Stimulated activated CD4-positive, alpha-beta T cell treated with anti-CD3 and anti-CD28 coated beads, Interleukin-1b, Interleukin-23, amount 100 ng/mL, for 24 hours (primary cell): ENCODE results near the gene MAPK8IP2.
"Not testable (repeated sequence)": the region's sequence is repeated elsewhere in the genome, so short reads cannot be mapped to it uniquely, and the experiment has no call there.

Experiments used
- DNase-seq, 4 experiments: peaks; one replicate each; pipeline ENCODE4 v3.0.0-alpha.2; 2020; ENCODE audit warnings: low read depth in 4 of 4, low spot score in 1 of 4

The MAPK8IP2 gene

DNA sequence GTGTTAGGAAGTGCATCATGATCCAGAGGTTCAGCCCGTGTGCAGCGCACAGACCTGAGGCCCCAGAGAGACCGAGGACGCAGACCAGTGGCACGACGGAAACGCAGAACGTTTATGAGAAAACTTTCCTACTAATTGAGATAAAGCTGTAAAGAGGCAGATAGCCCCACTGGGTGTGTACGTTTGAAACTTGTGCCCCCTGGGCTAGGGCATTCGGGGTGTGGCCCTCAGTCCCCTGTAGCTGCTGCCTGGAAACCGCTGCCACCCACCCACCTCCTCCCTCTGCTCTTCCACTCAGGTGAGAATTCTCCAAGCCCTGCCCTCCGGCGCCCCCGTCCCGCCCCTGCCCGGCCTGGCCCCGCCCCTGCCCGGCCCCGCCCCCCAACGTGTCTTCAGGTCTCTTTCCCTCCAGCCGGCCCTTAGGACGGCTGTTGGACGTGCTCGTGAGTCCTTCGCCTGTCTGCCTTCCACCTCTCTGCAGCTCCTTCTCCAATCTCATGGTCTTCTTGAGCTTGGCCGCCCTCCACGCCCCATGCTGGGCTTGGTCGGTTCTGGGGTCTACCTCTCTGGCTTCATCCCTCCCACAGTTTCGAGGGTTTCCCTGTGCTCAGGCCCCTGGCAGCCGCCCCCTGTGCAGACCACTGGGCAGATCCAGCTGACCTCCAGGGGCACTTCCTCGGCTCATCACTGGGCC is 12.1 kb downstream of the MAPK8IP2 start:
- DNase-seq: no peak

DNA sequence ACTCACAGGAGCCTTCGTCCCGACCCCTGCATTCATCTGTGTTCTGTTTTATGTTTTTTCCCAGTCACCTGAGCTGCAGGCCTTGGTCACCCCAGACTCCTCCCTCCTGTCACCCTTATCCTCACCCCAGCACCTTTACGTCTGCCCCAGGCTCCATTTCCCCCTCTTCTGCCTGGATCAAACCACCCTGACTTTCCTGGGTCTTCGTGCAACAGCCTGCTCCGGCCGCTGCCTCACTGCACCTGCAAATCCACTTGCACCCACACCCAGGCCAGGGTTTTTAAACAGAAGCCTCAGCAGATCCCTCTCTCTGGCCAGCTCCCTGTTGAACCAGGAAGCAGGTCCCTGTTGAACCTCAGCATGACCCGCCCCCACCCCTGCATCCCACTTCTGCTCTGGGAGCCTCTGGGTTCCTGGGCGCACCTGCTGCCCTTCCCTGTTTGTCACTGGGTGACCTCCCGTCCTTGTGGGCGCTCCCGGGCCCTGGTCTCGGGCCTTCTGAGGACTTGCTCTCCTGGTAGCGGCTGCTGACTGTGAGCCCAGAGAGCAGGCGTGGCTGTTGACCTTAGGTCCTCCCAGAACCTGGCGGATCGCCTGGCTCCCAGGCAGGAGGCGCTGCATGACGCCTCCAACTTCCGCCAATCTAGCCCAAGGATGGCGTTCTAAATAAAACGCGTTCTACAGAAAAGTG is 12.8 kb downstream of the MAPK8IP2 start:
- DNase-seq: no peak

- DNase-seq: not testable (repeated sequence)
Observed at GRCh38 chr22:50614296-50614695, 13.7 kb downstream of the MAPK8IP2 start.

DNA sequence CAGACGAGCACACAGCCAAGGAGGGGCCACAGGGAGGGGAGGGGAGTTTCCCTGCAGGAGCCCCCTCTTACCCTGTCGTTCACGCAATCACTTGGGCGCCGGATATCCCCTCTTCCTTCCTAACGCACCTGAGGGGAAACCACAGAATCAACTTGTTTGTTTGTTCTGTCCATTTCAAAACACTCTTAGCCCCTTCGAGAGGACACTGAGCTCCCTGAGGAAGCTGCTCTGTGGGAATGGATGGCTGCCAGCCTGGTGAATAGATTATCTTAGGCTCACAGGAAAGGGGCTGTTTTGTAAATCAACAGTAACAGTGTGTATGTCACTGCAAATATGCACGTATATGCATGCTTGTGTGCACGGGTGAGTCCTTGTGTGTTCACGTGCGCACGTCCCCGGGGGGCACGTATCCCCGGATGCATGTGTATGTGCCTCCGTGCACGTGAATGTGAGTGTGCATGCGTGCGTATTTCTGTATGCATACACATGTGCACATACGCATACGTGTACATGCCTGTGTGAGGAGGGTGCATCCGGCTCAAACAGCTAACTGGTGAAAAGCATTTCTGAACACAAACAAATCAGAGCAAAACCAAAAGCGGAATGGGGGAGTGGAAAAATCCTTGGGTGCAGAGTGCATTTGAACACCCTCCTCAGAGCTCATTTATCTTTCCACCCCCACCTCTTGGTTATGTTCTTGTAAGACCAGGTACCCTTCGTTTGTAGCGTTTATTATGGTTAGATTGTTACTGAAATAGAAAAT is 20.2 kb downstream of the MAPK8IP2 start:
- peak in 3 of 4 experiments; percentile 70 to 81 (median 71) for DNase-seq

GRCh38 chr22:50621356-50621880 is 20.8 kb downstream of the MAPK8IP2 start:
- DNase-seq: no peak

DNA sequence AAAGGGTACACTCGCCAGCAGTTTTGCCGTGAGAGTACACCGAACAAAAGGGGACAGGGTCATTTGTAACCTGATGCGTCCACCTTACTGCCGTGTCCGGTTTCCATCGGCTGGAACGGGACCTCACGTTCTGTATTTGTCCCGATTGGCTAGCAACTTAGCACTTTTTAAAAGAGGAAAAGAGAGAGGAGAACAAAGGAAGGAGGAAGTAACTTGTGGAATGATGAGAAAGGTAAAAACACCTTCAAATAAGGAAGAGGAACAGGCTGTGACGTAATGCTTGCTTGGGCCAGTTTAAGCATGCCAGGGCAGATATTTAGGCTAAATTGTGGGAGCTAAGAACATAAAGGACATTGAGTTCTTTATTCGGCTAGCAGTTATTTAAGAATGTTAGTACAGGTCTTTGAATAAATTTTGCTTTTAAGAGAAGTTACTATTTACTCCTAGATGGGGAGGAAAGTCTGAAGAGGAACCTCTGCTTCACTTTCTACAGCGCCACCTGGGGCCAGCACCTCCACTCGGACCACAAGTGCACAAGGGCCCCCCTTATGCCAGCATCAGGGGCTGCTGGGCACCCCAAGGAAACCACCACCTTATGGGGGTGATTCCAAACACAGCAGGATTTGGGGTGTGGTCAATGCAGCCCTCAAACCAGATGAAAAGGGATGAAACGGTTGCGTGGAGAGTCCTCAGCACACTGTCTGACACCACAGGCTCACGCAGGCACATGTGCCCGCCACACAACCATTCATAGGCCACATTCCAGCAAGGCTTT is 21.5 kb downstream of the MAPK8IP2 start:
- no peak for DNase-seq

DNA sequence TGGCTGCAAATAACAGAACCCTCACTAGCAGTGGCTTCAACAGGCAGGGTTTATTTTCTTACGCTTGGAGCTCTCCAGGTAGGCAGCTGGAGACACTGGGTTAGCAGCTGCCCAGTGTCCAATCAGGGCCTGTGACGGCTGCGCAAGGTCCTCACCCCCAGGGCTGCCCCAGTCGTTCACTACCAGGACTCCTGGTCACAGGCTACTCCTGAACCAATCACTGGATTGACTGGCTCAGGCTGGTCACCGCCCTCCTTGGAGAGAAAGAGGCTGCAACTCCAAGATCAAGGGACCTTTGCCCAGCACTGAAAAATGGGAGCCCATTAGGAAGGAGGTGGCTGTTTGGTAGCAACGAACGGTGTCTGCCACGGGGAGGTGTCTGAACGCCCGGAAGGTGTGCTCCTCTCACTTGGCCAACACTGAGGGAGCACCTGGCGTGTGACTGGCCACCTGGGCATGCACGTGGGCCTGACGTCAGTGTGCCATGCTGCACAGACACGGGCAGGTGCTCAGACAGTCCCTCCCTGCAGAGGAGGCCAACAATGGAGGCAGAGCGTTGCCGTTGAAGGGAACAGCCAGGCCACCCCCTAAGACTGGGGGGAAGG is 22.2 kb downstream of the MAPK8IP2 start:
- no peak for DNase-seq

DNA sequence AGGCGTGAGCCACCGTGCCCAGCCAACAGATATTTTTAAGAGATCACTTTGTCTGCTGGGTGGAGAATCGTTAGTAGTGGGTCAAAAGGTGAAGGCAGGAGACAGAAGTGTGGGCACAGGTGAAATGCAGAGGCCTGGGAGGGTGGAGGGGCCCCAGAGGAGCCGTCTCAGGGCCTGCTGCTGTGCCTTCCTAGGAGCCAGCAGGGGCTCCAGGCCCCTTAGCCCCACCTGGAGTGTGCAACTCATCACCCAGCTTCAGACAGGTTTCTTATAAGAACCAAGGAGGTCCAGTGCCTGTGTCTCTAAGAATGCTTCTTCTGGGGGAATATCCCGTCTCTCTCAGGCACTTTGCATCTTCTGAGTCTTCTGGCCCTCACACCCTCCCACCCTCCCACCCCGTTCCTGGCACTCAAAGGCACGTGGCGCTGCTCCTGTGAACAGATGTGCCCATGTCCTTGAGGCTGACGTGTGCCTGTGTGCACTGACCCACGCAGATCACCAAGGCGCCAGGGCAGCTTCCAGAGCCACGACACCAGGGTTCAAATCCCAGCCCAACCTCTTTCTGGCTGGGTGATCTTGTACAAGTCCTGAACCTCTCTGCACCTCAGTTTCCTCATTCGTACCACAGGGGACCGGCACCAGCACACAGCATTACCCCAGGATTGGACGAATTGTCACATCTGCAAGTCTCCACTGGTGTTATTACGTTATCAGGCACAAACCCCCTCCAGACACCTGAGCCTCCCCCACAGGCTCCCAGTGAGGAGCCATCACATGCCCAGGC is 23.9 kb downstream of the MAPK8IP2 start:
- no peak for DNase-seq

- DNase-seq: no peak
Observed at GRCh38 chr22:50625131-50625567, 24.6 kb downstream of the MAPK8IP2 start.

- no peak for DNase-seq
Observed at GRCh38 chr22:50625568-50626313, 25.1 kb downstream of the MAPK8IP2 start.

GRCh38 chr22:50626314-50626849 is 25.8 kb downstream of the MAPK8IP2 start:
- no peak for DNase-seq

GRCh38 chr22:50626850-50627641 is 26.5 kb downstream of the MAPK8IP2 start:
- no peak for DNase-seq

DNA sequence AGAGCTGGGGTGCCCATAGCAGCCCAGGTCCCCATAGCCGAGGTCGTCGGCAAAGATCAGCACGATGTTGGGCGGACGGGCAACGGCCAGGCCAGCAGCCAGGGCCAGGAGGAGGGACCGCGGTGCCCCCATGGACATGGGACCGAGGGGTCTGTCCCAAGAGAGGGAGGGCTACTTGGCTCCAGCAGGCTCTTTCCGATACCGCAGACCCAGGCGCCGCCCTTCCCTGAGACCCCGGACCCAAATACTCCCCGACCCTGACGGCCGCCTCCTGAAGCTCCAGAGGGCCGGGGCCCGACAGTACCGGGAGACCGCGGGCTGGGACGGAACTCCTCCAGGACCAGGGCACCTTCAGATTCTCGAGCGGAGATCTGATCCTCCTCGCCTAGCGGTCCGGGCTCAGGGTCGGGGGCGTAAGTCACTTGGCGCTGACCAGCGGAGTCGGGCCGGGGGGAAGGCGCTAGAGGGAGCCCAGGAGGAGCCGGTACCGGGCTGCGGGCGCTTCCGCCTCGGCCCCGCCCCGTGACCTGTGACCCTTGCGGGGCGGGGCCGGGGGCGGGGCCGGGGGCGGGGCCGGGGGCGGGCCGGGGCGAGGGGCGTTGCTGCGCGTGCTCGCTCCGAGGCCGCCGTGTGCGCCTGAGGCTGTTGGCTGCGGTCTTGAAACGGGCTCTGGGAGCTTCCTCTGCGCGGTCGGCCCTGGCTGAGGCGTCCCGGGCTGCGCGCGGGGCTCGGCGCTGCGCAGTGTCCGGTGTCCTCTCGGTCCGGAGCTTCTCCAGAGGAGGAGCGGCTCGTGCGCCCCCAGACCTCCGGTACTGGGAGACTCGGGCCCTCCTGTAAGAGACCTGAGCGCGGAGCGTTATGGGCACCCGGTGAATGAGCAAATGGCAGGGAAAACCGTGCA is 27.3 kb downstream of the MAPK8IP2 start, which contains the start of gene ARSA:
TSS of gene ARSA (minus strand) at position 511 of the 901 bp plus-strand sequence. CDS start at position 138, 373 bp downstream.
- DNase-seq: peak; percentile 35 to 67 (median 52)

GRCh38 chr22:50628543-50629134 is 28.0 kb downstream of the MAPK8IP2 start:
- no peak for DNase-seq

DNA sequence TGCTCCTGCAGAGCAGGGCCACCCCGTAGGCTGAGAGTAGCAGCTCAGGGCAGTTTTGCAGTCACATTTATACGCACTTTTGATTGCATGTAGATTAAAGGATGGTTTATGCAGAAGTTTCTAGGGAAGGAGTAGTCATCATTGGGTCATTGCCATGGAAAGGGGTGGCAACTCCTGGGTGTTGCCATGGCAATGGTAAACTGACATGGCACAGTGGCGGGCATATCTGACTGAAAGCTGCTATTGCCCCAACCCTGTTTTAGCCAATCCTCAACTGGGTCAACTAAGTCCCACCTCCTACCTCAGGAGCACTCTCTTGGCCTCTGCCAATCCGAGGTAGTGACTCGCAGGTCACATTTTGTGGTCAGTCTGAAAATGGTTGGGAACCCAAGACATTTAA is 29.8 kb downstream of the MAPK8IP2 start:
- no peak for DNase-seq

GRCh38 chr22:50633086-50633485 is 32.5 kb downstream of the MAPK8IP2 start:
- no peak for DNase-seq
